HG03108 (cell line): Measurements from ENCODE around the gene KLF15.
"Not testable (repeated sequence)": the region's sequence is repeated elsewhere in the genome, so short reads cannot be mapped to it uniquely, and the experiment has no call there.

Experiments
- ATAC-seq: cut with Tn5 transposase; IDR thresholded peaks from one replicate; pipeline ENCODE4 v1.9.1; 2021; ENCODE audit warnings: moderate library complexity; ENCODE audit not compliant: unreplicated experiment

KLF15 gene

GRCh38 chr3:126348308-126348920, 8.8 kb downstream of the KLF15 start:
- no peak for ATAC-seq

- no peak for ATAC-seq
Observed at GRCh38 chr3:126347543-126348161, 9.6 kb downstream of the KLF15 start.

- no peak for ATAC-seq
Observed at GRCh38 chr3:126346466-126346865, 10.7 kb downstream of the KLF15 start.

- ATAC-seq: no peak
Observed at GRCh38 chr3:126345641-126346460, 11.4 kb downstream of the KLF15 start.

DNA sequence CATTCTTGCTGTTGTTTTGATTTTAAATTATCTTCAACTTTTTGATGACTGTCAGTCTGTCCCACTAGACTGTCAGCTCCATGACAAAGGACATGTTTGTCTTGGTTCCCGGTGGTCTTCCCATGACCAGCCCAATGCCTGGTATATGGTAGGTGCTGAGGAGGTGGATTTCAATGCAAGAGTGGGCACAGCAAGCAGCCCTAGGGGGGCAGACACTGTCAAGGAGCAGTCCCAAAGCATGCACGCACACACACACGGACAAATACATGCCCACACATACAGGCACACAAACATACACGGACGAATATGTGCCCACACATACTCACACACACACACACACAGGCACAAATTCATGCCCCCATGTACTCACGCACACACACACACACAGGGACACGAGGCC, 12.0 kb downstream of the KLF15 start:
- no peak for ATAC-seq

GRCh38 chr3:126344380-126345041, 12.7 kb downstream of the KLF15 start:
- no peak for ATAC-seq

GRCh38 chr3:126343649-126344035, 13.6 kb downstream of the KLF15 start:
- no peak for ATAC-seq

GRCh38 chr3:126342991-126343648, 14.1 kb downstream of the KLF15 start:
- ATAC-seq: no peak

- no peak for ATAC-seq
Observed at GRCh38 chr3:126342211-126342610, 15.0 kb downstream of the KLF15 start.

DNA sequence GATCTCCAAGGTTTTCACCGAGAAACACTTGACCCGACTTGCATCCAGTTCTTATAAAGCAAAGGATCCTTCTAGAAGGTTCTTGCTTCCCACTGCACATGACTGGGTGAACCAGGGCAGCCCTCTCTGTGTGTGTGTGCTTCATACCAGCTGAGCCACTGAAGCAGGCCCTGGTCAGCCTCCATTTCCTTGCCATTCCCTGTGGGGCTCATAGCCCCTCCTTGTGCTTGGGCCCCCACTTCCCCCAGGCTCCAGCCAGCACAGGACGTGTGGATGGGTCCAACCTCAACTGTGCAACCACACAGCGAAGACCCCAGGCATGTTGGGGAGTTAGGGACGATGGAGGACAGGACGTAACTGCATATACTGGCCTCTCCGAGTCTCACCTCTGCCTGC, 15.5 kb downstream of the KLF15 start:
- no peak for ATAC-seq

- ATAC-seq: no peak
Observed at GRCh38 chr3:126340943-126341754, 16.1 kb downstream of the KLF15 start.

GRCh38 chr3:126340596-126340942, 16.6 kb downstream of the KLF15 start:
- ATAC-seq: no peak

- ATAC-seq: no peak
Observed at GRCh38 chr3:126340081-126340511, 17.1 kb downstream of the KLF15 start.

- ATAC-seq: no peak
Observed at GRCh38 chr3:126339466-126339865, 17.7 kb downstream of the KLF15 start.

GRCh38 chr3:126338790-126339288, 18.4 kb downstream of the KLF15 start:
- no peak for ATAC-seq

DNA sequence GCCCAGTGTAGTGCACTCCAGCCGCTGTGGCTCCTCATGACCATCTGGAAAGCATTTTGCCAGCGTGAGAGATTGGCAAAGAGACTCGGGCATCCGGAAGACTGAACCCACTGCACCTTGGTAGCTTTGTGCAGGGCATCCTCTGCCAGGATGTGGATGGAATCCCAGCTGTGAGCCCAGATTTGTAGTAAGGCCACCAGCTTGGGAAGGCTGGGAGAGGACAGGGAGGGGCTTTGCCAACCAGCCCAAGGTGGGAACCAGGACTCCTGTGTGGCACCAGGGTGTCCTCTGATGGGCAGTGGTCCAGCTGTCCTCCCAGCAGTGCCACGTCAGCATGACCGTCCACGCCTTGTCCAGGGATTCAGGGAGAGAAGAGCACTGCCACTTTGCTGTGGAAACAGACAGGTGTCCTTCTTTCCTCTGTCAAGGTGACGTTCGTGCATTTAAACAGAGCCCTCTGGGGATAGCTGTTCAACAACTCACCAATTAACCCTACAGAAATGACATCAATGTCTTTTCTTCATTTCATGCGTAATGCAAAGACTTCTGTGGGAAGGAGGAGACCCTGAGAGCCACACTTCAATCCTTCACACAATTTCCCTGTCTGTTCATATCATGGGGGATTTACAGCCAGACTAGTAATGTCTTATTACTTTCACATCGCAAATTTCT, 19.1 kb downstream of the KLF15 start:
- ATAC-seq: no peak

DNA sequence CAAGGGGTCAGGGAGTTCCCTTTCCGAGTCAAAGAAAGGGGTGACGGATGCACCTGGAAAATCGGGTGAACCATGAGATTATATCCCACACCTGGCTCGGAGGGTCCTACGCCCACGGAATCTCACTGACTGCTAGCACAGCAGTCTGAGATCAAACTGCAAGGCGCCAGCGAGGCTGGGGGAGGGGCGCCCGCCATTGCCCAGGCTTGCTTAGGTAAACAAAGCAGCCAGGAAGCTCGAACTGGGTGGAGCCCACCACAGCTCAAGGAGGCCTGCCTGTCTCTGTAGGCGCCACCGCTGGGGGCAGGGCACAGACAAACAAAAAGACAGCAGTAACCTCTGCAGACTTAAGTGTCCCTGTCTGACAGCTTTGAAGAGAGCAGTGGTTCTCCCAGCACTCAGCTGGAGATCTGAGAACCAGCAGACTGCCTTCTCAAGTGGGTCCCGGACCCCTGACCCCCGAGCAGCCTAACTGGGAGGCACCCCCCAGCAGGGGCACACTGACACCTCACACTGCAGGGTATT, 25.3 kb downstream of the KLF15 start:
- ATAC-seq: not testable (repeated sequence)

GRCh38 chr3:126329927-126330725, 27.1 kb downstream of the KLF15 start:
- no peak for ATAC-seq
